GM12891 (cell line): ENCODE data around the gene VPS16.

Source experiments
- PAX5 ChIP-seq: IDR thresholded peaks from 2 replicates; pipeline ENCODE4 v1.6.1; 2011; ENCODE audit warnings: low read length, moderate library complexity, mild to moderate bottlenecking; ENCODE audit not compliant: insufficient read depth, severe bottlenecking
- POLR2A ChIP-seq: IDR thresholded peaks from 2 replicates; pipeline ENCODE4 v1.6.1; 2011; ENCODE audit warnings: low read depth, low read length, control low read depth
- TAF1 ChIP-seq: IDR thresholded peaks from 2 replicates; pipeline ENCODE4 v1.6.1; 2011; ENCODE audit warnings: low read depth, low read length, control low read depth

GRCh38 chr20:2874456-2874855 is 33.9 kb downstream of the VPS16 start:
- TF ChIP-seq POLR2A (no peak), TAF1 (no peak), PAX5 (no peak)
